Skeletal muscle satellite cell (primary cell): Measurements from ENCODE around the gene SDK1.
"Not testable (repeated sequence)": the region's sequence is repeated elsewhere in the genome, so short reads cannot be mapped to it uniquely, and the experiment has no call there.

ENCODE experiments used
- H3K27me3 ChIP-seq: 2 replicates; pipeline ENCODE4 v1.7.0; 2013; ENCODE audit warnings: low read length; ENCODE audit not compliant: control insufficient read depth, insufficient read depth
- H3K36me3 ChIP-seq: 2 replicates; pipeline ENCODE4 v1.7.0; 2013; ENCODE audit warnings: mild to moderate bottlenecking, control low read depth, low read length; ENCODE audit not compliant: insufficient read depth
- H3K4me1 ChIP-seq: 2 replicates; pipeline ENCODE4 v1.7.0; 2013; ENCODE audit warnings: low read length; ENCODE audit not compliant: control insufficient read depth, insufficient read depth
- H3K4me2 ChIP-seq: 2 replicates; pipeline ENCODE4 v1.7.0; 2013; ENCODE audit warnings: mild to moderate bottlenecking, low read length
- H3K4me3 ChIP-seq: 2 replicates; pipeline ENCODE4 v1.7.0; 2013; ENCODE audit warnings: low read length
- H3K9ac ChIP-seq: 2 replicates; pipeline ENCODE4 v1.7.0; 2013; ENCODE audit warnings: mild to moderate bottlenecking, low read depth, low read length, moderate library complexity
- H3K9me3 ChIP-seq: replicated peaks from 2 replicates; pipeline ENCODE4 v1.7.0; 2013; ENCODE audit warnings: mild to moderate bottlenecking, control low read depth, low read length

Gene SDK1

GRCh38 chr7:3917436-3917835, 616.4 kb downstream of the SDK1 start:
- Histone ChIP-seq H3K4me3 (no peak overlapping the region), H3K4me1 (peaks cover 17% of the 10 kb centered on the region), H3K4me2 (no peak overlapping the region), H3K9ac (no peak overlapping the region), H3K36me3 (no peaks in the 10 kb centered on the region), H3K27me3 (no peaks in the 10 kb centered on the region), H3K9me3 (no peaks in the 10 kb centered on the region)

GRCh38 chr7:3918576-3918975, 617.5 kb downstream of the SDK1 start:
- H3K27me3 ChIP-seq: no peaks in the 10 kb centered on the region
- H3K36me3 ChIP-seq: no peaks in the 10 kb centered on the region
- no peak overlapping the region for H3K4me3 ChIP-seq
- no peaks in the 10 kb centered on the region for H3K9me3 ChIP-seq
- no peak overlapping the region for H3K9ac ChIP-seq
- no peak overlapping the region for H3K4me2 ChIP-seq
- H3K4me1 ChIP-seq: peaks cover 27% of the 10 kb centered on the region

GRCh38 chr7:3922175-3922635, 621.2 kb downstream of the SDK1 start:
- H3K27me3 ChIP-seq: no peaks in the 10 kb centered on the region
- no peaks in the 10 kb centered on the region for H3K36me3 ChIP-seq
- peak overlapping the region; percentile 76 for H3K9ac ChIP-seq
- peaks cover 18% of the 10 kb centered on the region for H3K4me1 ChIP-seq
- H3K9me3 ChIP-seq: no peaks in the 10 kb centered on the region
- H3K4me2 ChIP-seq: peak overlapping the region; percentile 73
- H3K4me3 ChIP-seq: peak overlapping the region; percentile 46

GRCh38 chr7:3923307-3923918, 622.4 kb downstream of the SDK1 start:
- H3K4me1 ChIP-seq: peaks cover 29% of the 10 kb centered on the region

GRCh38 chr7:3924277-3924676, 623.2 kb downstream of the SDK1 start:
- Histone ChIP-seq H3K4me2 (no peak overlapping the region), H3K4me3 (no peak overlapping the region), H3K4me1 (peaks cover 29% of the 10 kb centered on the region), H3K9me3 (no peaks in the 10 kb centered on the region), H3K36me3 (no peaks in the 10 kb centered on the region), H3K27me3 (no peaks in the 10 kb centered on the region), H3K9ac (no peak overlapping the region)

More at GRCh38 chr7:3923307-3923918, 622.4 kb downstream of the SDK1 start:
- H3K4me3 ChIP-seq: no peak overlapping the region
- H3K9me3 ChIP-seq: no peaks in the 10 kb centered on the region
- H3K36me3 ChIP-seq: no peaks in the 10 kb centered on the region
- no peak overlapping the region for H3K4me2 ChIP-seq
- H3K9ac ChIP-seq: no peak overlapping the region
- H3K27me3 ChIP-seq: no peaks in the 10 kb centered on the region

GRCh38 chr7:3927446-3928110, 626.5 kb downstream of the SDK1 start:
- Histone ChIP-seq H3K9ac (peak overlapping the region; percentile 23), H3K4me3 (no peak overlapping the region), H3K27me3 (no peaks in the 10 kb centered on the region)

GRCh38 chr7:3928727-3929515, 627.9 kb downstream of the SDK1 start:
- no peak overlapping the region for H3K4me2 ChIP-seq
- H3K9me3 ChIP-seq: no peaks in the 10 kb centered on the region
- peaks cover 12% of the 10 kb centered on the region for H3K4me1 ChIP-seq
- no peak overlapping the region for H3K9ac ChIP-seq
- H3K36me3 ChIP-seq: no peaks in the 10 kb centered on the region
- H3K4me3 ChIP-seq: no peak overlapping the region
- no peaks in the 10 kb centered on the region for H3K27me3 ChIP-seq

More at GRCh38 chr7:3927446-3928110, 626.5 kb downstream of the SDK1 start:
- H3K4me2 ChIP-seq: peak overlapping the region; percentile 8
- H3K9me3 ChIP-seq: no peaks in the 10 kb centered on the region
- H3K4me1 ChIP-seq: peaks cover 21% of the 10 kb centered on the region
- no peaks in the 10 kb centered on the region for H3K36me3 ChIP-seq

GRCh38 chr7:3931843-3932242, 630.8 kb downstream of the SDK1 start:
- Histone ChIP-seq H3K4me3 (no peak overlapping the region), H3K9ac (no peak overlapping the region), H3K4me2 (no peak overlapping the region), H3K27me3 (no peaks in the 10 kb centered on the region), H3K9me3 (peaks cover 3% of the 10 kb centered on the region), H3K4me1 (peaks cover 12% of the 10 kb centered on the region), H3K36me3 (peaks cover 4% of the 10 kb centered on the region)

GRCh38 chr7:3937146-3937545, 636.1 kb downstream of the SDK1 start:
- Histone ChIP-seq H3K4me2 (no peak overlapping the region), H3K36me3 (peaks cover 4% of the 10 kb centered on the region), H3K27me3 (no peaks in the 10 kb centered on the region), H3K9me3 (peaks cover 3% of the 10 kb centered on the region), H3K9ac (no peak overlapping the region), H3K4me1 (peaks cover under 1% of the 10 kb centered on the region), H3K4me3 (no peak overlapping the region)

GRCh38 chr7:3937605-3938004, 636.6 kb downstream of the SDK1 start:
- Histone ChIP-seq H3K4me1 (peaks cover 5% of the 10 kb centered on the region), H3K4me3 (no peak overlapping the region), H3K36me3 (peaks cover 4% of the 10 kb centered on the region)

GRCh38 chr7:3941706-3942105, 640.7 kb downstream of the SDK1 start:
- not testable (repeated sequence) for H3K4me2 ChIP-seq, H3K27me3 ChIP-seq, H3K9me3 ChIP-seq, H3K9ac ChIP-seq, H3K4me3 ChIP-seq, H3K4me1 ChIP-seq, H3K36me3 ChIP-seq

More at GRCh38 chr7:3937605-3938004, 636.6 kb downstream of the SDK1 start:
- Histone ChIP-seq H3K4me2 (no peak overlapping the region), H3K9me3 (peaks cover 3% of the 10 kb centered on the region), H3K9ac (no peak overlapping the region), H3K27me3 (no peaks in the 10 kb centered on the region)
